Measurements from ENCODE around the gene OSTC. TPM values are rescaled to one million over a fixed set of nuclear protein-coding genes. Genes with fewer than 3 reads are reported as not detected.

The OSTC gene
- total RNA-seq, 1 donor from 2014 or later = 105 TPM

DNA sequence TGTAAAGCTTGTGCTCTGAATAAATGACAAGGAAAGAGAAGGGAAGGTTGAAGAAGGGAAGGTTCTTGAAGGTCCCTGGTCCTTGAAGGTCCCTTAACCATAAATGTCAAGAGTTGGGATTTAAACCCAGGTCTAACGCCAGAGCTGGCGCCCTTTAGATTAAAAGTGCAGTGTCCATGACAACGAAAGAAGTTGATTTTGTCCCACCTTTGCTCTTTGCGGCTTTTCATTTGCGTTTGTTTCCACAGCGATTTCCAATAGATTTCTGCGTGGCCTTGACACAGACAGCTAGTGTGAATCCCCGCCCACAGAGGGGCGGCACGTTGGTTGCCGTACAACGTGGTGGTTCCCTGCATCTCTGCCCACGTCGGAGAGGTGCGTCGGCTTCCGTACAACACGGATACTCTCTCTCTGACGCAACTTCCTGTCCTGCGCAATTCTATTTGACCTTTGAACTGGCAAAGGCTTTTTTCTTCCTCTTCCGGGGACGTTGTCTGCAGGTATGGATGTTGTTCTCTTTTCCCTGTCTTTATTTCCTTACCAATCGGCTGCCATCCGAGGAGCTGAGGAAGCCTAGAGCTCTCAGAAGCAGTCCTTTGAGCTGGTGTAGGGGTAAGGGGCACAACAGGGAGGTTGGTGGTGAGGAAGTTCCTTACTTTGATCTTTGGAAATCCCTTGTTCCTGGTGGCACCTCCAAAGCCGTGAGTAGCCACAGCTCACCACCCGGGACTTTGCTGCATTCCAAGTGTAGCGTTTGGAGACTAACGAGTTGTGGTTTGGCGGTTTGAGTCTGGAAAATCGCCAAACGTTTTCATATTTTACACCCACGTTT lies 30.1 kb upstream of the OSTC start, which contains the start of gene RPL34:
Gene RPL34 (plus strand): TSS at position 476 of the 832 bp plus-strand sequence. CDS start 1,384 bp downstream, outside the sequence.
- intact Hi-C loops (cut with DNase I) = no loop called here
- peak; percentile 98 for DNase-seq (ENCODE audit: extremely low spot score in 2 of 2)

DNA sequence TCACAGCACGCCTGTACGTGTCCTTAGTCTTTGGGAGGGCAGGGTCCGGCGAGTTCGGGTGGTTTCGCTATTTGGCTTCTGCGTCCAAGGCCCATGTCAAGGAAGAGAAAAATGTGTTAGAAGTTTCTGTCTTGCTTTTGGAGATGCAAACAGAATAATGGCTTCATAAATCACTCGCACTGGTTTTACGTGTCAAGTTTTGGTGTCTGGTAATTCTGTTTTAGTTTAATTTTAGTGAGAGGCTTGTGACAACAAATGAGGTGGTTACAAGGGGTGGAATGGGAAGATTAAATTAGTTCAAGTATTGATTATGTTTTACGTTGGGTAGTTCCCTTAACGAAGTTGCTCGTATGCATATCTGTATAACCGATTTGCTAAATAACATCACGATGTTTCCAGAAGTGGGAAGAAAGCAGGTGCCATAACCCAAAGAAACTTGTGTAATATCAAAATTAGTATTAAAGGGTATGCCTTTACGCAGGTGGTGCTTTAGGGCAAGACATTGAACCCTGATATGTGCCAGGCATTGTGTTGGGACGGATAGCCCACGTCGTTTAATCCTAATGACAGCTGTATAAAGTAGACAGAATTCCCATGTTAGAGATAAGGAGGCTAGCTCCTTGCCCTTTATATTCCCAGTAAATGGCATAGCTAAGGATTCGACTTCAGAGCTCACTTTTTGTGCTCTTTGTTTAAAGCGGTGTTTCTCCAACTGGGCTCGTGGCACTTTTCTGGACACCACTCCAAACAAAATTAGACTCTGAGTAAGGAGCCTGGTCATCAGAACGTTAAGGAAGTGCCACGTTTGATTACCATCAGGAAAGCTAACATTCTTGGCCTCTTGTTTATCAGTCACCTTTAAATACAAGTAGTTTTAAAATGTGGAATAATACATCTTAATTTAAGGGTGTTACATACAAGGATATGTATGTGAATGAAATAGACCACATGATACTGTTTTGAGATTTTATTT lies 29.2 kb upstream of the OSTC start:
- peaks cover 44% of the 10 kb centered on the region for H3K4me1 ChIP-seq
- DNase-seq (ENCODE audit: extremely low spot score in 2 of 2) = no peak
- peak overlapping the region; percentile 75 for H3K27ac ChIP-seq
- intact Hi-C loops (cut with DNase I) = no loop called here
- no peaks in the 10 kb centered on the region for H3K9me3 ChIP-seq
- H3K27me3 ChIP-seq = no peaks in the 10 kb centered on the region
- peaks cover 0 to 40% of the 10 kb centered on the region in 2 donors for H3K36me3 ChIP-seq
- H3K4me3 ChIP-seq = peak overlapping the region; percentile 70 to 91
- TF ChIP-seq POLR2A (IDR thresholded peaks at IDR 0.05) = no peak
- TF ChIP-seq, protein P1, sequence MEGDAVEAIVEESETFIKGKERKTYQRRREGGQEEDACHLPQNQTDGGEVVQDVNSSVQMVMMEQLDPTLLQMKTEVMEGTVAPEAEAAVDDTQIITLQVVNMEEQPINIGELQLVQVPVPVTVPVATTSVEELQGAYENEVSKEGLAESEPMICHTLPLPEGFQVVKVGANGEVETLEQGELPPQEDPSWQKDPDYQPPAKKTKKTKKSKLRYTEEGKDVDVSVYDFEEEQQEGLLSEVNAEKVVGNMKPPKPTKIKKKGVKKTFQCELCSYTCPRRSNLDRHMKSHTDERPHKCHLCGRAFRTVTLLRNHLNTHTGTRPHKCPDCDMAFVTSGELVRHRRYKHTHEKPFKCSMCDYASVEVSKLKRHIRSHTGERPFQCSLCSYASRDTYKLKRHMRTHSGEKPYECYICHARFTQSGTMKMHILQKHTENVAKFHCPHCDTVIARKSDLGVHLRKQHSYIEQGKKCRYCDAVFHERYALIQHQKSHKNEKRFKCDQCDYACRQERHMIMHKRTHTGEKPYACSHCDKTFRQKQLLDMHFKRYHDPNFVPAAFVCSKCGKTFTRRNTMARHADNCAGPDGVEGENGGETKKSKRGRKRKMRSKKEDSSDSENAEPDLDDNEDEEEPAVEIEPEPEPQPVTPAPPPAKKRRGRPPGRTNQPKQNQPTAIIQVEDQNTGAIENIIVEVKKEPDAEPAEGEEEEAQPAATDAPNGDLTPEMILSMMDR (IDR thresholded peaks at IDR 0.05) = no peak
- TF ChIP-seq POLR2AphosphoS5 (IDR thresholded peaks at IDR 0.05; ENCODE audit: insufficient read depth in 1 of 2, low read depth in 1 of 2) = no peak

More for the DNA sequence above, 30.1 kb upstream of the OSTC start, which contains the start of gene RPL34:
- Histone ChIP-seq H3K36me3 (peaks cover 0 to 31% of the 10 kb centered on the region in 2 donors), H3K27me3 (no peaks in the 10 kb centered on the region), H3K27ac (peak within 1 kb of the TSS; percentile 75), H3K9me3 (no peaks in the 10 kb centered on the region), H3K4me3 (peak within 1 kb of the TSS; percentile 70 to 91), H3K4me1 (peaks cover 44% of the 10 kb centered on the region)
- TF ChIP-seq POLR2AphosphoS5 (IDR thresholded peaks at IDR 0.05; ENCODE audit: insufficient read depth in 1 of 2, low read depth in 1 of 2) (peak; percentile 83 to 100), POLR2A (IDR thresholded peaks at IDR 0.05) (peak; percentile 63 to 88)
- TF ChIP-seq, protein P1 (IDR thresholded peaks at IDR 0.05) = no peak

DNA sequence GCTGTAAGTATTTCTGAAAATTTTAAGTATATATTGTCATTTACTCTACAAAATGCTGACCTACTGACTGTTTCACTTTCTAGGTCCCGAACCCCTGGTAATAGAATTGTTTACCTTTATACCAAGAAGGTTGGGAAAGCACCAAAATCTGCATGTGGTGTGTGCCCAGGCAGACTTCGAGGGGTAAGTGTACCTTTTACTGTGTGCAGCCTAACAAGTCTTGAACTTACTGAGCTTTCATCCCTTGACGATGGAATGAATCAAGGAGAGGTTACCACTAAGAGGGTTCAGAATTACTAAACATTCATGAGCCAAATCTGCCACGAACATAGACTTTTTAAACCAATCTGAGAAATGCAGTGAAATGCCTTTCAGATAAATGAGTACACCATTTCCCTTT lies 28.4 kb upstream of the OSTC start:
- Histone ChIP-seq H3K27ac (no peak overlapping the region), H3K27me3 (no peaks in the 10 kb centered on the region), H3K4me3 (no peak overlapping the region), H3K4me1 (peaks cover 44% of the 10 kb centered on the region), H3K9me3 (no peaks in the 10 kb centered on the region), H3K36me3 (peaks cover 0 to 48% of the 10 kb centered on the region in 2 donors)
- intact Hi-C loops (cut with DNase I) = no loop called here
- no peak for DNase-seq (ENCODE audit: extremely low spot score in 2 of 2)
- TF ChIP-seq POLR2AphosphoS5 (IDR thresholded peaks at IDR 0.05; ENCODE audit: insufficient read depth in 1 of 2, low read depth in 1 of 2) (no peak), POLR2A (IDR thresholded peaks at IDR 0.05) (no peak)
- TF ChIP-seq, protein P1 (IDR thresholded peaks at IDR 0.05) = no peak

DNA sequence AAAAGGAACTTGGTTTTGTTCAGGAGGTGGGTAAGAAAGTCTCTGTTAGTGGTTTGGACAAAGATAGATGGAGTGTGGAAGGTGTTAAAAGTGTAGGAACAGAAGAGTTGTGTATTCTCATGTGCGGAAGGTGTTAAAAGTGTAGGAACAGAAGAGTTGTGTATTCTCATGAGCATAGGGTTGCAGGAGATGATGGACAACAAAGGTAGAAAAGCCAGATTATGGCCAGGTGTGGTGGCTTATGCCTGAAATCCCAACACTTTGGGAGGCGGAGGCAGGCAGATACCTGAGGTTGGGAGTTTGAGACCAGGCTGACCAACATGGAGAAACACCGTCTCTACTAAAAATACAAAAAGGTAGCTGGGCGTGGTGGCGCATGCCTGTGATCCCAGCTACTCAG lies 27.6 kb upstream of the OSTC start:
- no peak for DNase-seq (ENCODE audit: extremely low spot score in 2 of 2)
- no peaks in the 10 kb centered on the region for H3K27me3 ChIP-seq
- TF ChIP-seq POLR2A (IDR thresholded peaks at IDR 0.05) = no peak
- no peak for TF ChIP-seq POLR2AphosphoS5 (IDR thresholded peaks at IDR 0.05; ENCODE audit: insufficient read depth in 1 of 2, low read depth in 1 of 2)
- TF ChIP-seq, protein P1 (IDR thresholded peaks at IDR 0.05) = no peak
- no peak overlapping the region for H3K4me3 ChIP-seq
- no peaks in the 10 kb centered on the region for H3K9me3 ChIP-seq
- peaks cover 44% of the 10 kb centered on the region for H3K4me1 ChIP-seq
- intact Hi-C loops (cut with DNase I) = no loop called here
- no peak overlapping the region for H3K27ac ChIP-seq
- H3K36me3 ChIP-seq = peaks cover 0 to 53% of the 10 kb centered on the region in 2 donors
